GM12874 (cell line): ENCODE data around the gene PRKG1.

ENCODE experiments used
- TF ChIP-seq, protein P1 (sequence below): IDR thresholded peaks from 2 replicates; pipeline ENCODE4 v1.5.1; 2011; ENCODE audit warnings: low read depth, mild to moderate bottlenecking, control low read depth, low read length, moderate library complexity; ENCODE audit not compliant: insufficient read depth

The PRKG1 gene

DNA sequence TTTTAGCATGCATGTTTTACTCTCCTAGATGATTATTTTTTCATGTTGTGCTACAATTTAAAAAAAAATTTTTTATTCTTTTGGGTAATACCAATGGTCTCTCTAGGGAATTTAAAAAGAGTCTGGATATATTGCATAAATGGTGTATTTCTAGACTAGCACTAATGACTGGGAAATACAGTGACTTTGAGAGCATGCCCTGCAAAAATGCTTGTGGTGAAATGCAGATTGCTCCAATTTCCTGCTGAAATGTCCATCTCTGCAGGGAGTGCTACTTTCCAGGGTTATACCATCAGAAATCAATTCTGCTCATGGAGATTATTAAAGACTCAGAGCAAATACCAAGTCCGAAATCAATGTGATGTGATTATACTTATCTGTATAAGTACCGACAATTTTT, 186.1 kb downstream of the PRKG1 start:
- TF ChIP-seq, protein P1, sequence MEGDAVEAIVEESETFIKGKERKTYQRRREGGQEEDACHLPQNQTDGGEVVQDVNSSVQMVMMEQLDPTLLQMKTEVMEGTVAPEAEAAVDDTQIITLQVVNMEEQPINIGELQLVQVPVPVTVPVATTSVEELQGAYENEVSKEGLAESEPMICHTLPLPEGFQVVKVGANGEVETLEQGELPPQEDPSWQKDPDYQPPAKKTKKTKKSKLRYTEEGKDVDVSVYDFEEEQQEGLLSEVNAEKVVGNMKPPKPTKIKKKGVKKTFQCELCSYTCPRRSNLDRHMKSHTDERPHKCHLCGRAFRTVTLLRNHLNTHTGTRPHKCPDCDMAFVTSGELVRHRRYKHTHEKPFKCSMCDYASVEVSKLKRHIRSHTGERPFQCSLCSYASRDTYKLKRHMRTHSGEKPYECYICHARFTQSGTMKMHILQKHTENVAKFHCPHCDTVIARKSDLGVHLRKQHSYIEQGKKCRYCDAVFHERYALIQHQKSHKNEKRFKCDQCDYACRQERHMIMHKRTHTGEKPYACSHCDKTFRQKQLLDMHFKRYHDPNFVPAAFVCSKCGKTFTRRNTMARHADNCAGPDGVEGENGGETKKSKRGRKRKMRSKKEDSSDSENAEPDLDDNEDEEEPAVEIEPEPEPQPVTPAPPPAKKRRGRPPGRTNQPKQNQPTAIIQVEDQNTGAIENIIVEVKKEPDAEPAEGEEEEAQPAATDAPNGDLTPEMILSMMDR = no peak

DNA sequence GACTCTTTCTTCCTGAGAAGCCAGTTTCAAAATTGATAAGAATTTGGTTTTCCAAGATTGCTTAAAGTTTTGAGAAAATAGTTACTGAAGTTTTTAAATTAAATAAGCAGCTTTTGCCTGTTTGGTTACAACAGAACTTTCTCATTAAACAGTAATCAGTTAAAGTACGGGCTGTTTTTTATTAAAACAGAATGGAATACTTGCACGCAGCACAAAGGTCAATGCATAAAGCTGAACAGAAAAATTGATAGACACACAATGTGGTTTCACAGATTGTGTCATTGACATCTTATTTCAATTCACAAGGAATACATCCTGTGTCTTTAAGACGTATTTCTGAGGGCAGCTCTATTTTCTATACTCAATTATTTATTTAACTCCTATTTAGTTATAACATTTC, 192.2 kb downstream of the PRKG1 start:
- TF ChIP-seq, protein P1 = no peak

DNA sequence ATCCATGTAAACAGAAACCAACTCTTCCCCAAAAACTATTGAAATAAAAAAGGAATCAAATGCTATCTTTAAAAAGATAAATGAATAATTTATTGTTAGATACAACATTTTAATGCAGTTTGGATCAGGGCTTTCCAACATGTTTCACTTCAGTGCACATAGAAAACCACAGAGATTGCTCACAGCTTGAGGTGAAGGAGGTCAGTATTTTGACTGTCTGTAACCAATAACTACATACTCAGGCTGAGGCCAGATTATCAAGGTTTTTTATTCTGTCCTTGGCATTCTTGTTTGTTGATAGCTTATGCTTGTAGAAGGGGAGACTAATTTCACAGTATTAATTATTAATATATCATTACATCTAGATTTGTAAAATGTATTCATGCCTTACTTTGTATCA, 195.5 kb downstream of the PRKG1 start:
- TF ChIP-seq, protein P1 = no peak

DNA sequence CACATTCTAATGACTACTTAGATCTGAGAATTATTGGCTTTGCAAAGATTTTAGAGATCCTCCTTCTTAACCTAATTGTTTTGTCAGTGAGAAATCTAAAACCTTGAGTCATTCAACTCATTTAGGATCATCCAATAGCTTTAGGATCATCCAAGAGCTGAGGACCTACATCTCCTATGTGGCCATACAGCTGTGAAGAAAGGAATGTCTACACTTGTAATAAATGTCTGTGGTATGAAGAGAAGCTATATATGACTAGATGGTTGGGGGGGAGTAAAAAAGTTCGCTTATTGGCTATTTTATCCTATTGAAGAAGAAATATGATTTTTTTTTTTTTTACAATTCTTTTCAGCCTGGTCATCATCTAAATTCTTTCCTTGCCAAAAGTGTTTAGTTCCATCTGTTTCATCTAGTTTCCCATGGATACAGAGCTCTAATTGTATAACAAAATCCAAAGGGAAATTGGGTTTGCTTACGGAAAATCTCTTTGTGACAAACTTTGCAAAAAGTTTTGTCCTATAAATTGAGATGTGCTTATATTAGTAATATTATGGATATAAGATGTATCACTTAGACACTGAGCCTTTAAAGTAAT, 196.7 kb downstream of the PRKG1 start:
- TF ChIP-seq, protein P1 = no peak

DNA sequence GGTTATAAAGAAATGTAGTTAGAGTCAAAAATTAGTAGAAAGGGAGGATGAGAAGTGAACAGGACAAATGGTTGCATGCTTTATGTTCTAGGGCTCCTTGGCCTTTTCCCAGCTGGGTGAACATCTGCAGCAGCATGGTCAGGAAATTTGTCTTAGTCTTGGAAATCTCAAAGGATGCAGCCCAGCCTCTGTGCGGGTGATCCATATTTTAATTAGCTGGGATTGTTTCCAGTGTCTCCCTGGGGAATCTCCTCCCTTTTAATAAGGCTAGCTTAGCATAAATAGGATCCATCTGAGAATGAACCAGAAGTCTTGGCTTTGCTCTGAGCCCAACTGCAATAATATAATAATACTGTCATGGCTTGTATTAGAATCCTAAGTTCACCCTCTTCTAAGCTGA, 198.3 kb downstream of the PRKG1 start:
- TF ChIP-seq, protein P1 = no peak

DNA sequence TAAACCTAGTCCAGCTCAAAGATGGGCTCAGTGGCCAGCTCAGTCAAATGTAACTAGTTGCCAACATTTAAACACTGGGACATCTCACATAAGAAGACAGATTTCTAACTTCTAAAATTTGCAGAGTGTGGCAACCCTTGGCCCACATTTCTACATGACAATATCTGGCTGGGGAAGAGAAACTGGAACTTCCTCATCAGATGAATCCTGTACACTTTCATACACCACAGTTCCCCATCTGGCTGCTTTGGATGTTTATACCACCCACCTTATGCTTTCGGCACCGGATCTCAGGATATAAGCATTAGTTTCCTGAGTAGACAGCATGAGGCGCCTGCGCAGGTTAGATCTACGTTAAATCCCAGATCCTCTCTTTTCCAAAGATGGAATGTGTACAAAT, 199.3 kb downstream of the PRKG1 start:
- TF ChIP-seq, protein P1 = no peak

DNA sequence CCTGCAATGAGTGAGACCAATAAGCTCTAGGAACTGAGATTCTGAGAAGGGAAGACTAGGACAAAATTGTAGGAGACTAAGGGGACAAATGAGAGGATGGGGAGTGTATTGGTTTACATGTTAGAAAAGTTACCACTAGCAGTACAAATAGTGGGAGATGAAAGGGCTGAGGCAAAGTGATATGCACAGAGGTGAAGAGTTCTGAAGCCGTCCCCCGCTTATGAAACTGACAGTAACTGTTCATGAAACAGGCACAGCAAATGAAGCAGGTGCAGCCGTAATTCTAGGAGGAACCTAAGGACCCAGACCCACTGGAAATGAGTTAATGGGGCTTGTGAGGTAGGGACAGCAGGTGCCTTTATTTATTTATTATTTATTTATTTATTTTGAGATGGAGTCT, 211.3 kb downstream of the PRKG1 start:
- TF ChIP-seq, protein P1 = no peak
